ENCODE data around the gene PCNA. TPM values are rescaled to one million over a fixed set of nuclear protein-coding genes. Genes with fewer than 3 reads are reported as not detected.

Gene PCNA
- total and polyA plus RNA-seq, 10 of the 15 experiments (the other 5 are each of a cell fraction or from before 2014, with no cell fraction given): 389 to 694 (median 540) TPM

DNA sequence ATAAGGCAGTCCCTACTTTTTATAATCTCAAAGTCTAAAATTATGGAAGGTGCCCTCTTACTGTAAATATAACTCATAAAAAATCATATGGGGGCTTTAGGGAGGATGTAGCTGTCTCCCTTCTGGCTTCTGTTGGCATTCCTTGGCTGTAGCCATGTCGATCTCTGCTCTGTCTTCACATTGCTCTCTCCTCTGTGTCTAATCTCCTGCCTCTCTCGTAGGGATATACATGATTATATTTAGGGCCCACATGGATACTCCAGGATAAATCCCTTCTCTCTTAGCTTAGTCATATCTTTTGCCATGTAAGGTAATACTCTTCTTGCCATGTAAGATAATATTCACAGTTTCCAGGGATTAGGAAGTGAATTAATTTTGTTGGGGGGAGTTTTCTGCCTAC lies 35.6 kb upstream of the PCNA start:
- Histone ChIP-seq H2AFZ (ENCODE audit: control insufficient read depth, low read depth, low read length) (no peak overlapping the region), H3K4me2 (ENCODE audit: control insufficient read depth, insufficient read depth) (no peak overlapping the region), H3K4me1 (ENCODE audit: control insufficient read depth, insufficient read depth, low read length) (peaks cover 2% of the 10 kb centered on the region; the same call in 1 of the 2 replicates), H3K9ac (ENCODE audit: control insufficient read depth, insufficient read depth, low read length) (no peak overlapping the region), H4K20me1 (ENCODE audit: control insufficient read depth, insufficient read depth) (no peaks in the 10 kb centered on the region), H3K36me3 (ENCODE audit: control insufficient read depth in 2 of 2, insufficient read depth in 2 of 2, low read length in 1 of 2) (peaks cover 0 to under 1% of the 10 kb centered on the region in 2 experiments; a peak in 2 of 4 replicates), H3K9me3 (replicated peaks; ENCODE audit: control insufficient read depth, insufficient read depth, low read length) (no peaks in the 10 kb centered on the region), H3K27me3 (replicated peaks in 1 of 2; ENCODE audit: control insufficient read depth in 2 of 2, insufficient read depth in 2 of 2, low read length in 1 of 2) (no peaks in the 10 kb centered on the region), H3K79me2 (ENCODE audit: control insufficient read depth, insufficient read depth, low read length) (peaks cover 3% of the 10 kb centered on the region), H3K27ac (ENCODE audit: control insufficient read depth, insufficient read depth) (no peak overlapping the region), H3K4me3 (no peak overlapping the region)
- FAIRE-seq (no peak), DNase-seq (ENCODE audit: low read depth, low spot score) (no peak), ATAC-seq (no peak)
- BruUV-seq (replicated peaks): no TSS peak
- POLR2A ChIA-PET: interaction anchor here (0.9 kb wide), 1 partner anchor 22 kb away, joined by 3 read pairs; no protein-coding TSS in a partner anchor
- CTCF ChIA-PET: interaction anchor here (0.7 to 1.8 kb wide), 4 partner anchors 9 to 418 kb away, joined by 3 to 6 read pairs (median 4); no protein-coding TSS in a partner anchor
- WGBS (ENCODE audit: insufficient coverage, insufficient replicate concordance, low lambda C conversion rate, missing lambda C conversion rate): 91% methylated on average over 2 of the region's 2 CpGs
- TF ChIP-seq SREBF1 (IDR thresholded peaks at IDR 0.05; ENCODE audit: low read length): no peak
- TF ChIP-seq SP1 (IDR thresholded peaks at IDR 0.05; ENCODE audit: low read depth, low read length): no peak
- TF ChIP-seq, protein P1, sequence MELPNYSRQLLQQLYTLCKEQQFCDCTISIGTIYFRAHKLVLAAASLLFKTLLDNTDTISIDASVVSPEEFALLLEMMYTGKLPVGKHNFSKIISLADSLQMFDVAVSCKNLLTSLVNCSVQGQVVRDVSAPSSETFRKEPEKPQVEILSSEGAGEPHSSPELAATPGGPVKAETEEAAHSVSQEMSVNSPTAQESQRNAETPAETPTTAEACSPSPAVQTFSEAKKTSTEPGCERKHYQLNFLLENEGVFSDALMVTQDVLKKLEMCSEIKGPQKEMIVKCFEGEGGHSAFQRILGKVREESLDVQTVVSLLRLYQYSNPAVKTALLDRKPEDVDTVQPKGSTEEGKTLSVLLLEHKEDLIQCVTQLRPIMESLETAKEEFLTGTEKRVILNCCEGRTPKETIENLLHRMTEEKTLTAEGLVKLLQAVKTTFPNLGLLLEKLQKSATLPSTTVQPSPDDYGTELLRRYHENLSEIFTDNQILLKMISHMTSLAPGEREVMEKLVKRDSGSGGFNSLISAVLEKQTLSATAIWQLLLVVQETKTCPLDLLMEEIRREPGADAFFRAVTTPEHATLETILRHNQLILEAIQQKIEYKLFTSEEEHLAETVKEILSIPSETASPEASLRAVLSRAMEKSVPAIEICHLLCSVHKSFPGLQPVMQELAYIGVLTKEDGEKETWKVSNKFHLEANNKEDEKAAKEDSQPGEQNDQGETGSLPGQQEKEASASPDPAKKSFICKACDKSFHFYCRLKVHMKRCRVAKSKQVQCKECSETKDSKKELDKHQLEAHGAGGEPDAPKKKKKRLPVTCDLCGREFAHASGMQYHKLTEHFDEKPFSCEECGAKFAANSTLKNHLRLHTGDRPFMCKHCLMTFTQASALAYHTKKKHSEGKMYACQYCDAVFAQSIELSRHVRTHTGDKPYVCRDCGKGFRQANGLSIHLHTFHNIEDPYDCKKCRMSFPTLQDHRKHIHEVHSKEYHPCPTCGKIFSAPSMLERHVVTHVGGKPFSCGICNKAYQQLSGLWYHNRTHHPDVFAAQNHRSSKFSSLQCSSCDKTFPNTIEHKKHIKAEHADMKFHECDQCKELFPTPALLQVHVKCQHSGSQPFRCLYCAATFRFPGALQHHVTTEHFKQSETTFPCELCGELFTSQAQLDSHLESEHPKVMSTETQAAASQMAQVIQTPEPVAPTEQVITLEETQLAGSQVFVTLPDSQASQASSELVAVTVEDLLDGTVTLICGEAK (IDR thresholded peaks at IDR 0.05; ENCODE audit: borderline replicate concordance): no peak
- RAD21 ChIA-PET (ENCODE audit: unreplicated experiment): interaction anchor here (3.3 kb wide), 1 partner anchor 29 kb away, joined by 11 read pairs; the partner anchor contains the start of gene CDS2
- SMC1A ChIA-PET (ENCODE audit: uncharacterized antibody, unreplicated experiment): interaction anchor here (0.6 to 1.6 kb wide), 5 partner anchors 9 to 310 kb away, joined by 3 to 7 read pairs (median 3); partner anchors contain the start of gene CDS2
- intact Hi-C loops (cut with micrococcal nuclease; ENCODE audit: unreplicated experiment) (no loop called here), in situ Hi-C loops (cut with MboI) (no loop called here)
